Central memory CD8-positive, alpha-beta T cell (primary cell): ENCODE measurements around the gene CPNE4.
"Not testable (repeated sequence)": the region's sequence is repeated elsewhere in the genome, so short reads cannot be mapped to it uniquely, and the experiment has no call there.

Experiments used
- ATAC-seq: fragments of 150-1000 bp; cut with Tn5 transposase; replicated peaks from 2 replicates; pipeline ENCODE4 v1.10.0; 2022; ENCODE audit warnings: mild to moderate bottlenecking, moderate FRiP score, moderate number of reproducible peaks; ENCODE audit not compliant: poor library complexity, severe bottlenecking; ENCODE audit errors: extremely low read depth
- DNase-seq, 2 donors: peaks; one replicate each; pipeline ENCODE4 v3.0.0; 2021; ENCODE audit warnings: low spot score in 2 of 2
- H3K27ac Mint-ChIP-seq: one replicate; pipeline ENCODE4 v1.8.0; 2022; ENCODE audit warnings: low read depth, mild to moderate bottlenecking, moderate library complexity, mixed read lengths
- H3K27me3 Mint-ChIP-seq: one replicate; pipeline ENCODE4 v1.8.0; 2022; ENCODE audit warnings: mixed read lengths
- H3K36me3 Mint-ChIP-seq: one replicate; pipeline ENCODE4 v1.8.0; 2022; ENCODE audit warnings: mild to moderate bottlenecking, moderate library complexity, mixed read lengths; ENCODE audit not compliant: insufficient read depth
- H3K4me1 Mint-ChIP-seq: one replicate; pipeline ENCODE4 v1.8.0; 2022; ENCODE audit warnings: mixed read lengths
- H3K4me3 Mint-ChIP-seq: one replicate; pipeline ENCODE4 v1.8.0; 2022; ENCODE audit warnings: mild to moderate bottlenecking, moderate library complexity, mixed read lengths
- H3K9me3 Mint-ChIP-seq: one replicate; pipeline ENCODE4 v1.8.0; 2022; ENCODE audit warnings: mixed read lengths

The CPNE4 gene

DNA sequence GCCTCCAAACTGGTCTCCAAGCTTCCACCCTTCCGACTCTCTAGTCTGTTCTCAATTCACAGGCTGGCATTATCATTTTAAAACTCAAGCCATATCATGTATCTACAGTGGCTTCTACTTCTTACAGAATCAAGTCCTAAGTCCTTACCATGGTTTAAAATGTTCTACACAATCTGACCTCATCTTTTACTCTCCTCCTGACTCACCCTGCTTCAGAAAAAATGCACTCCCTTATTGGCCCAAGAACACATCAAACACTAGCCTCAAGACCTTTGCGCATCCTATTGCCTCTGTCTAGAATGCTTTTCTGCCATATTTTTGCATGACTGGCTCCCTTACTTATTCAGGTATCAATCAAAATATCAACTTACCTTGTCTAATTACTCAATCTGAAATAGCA lies 543.0 kb downstream of the CPNE4 start:
- H3K9me3 Mint-ChIP-seq: no peaks in the 10 kb centered on the region
- H3K27ac Mint-ChIP-seq: no peak overlapping the region
- no peak overlapping the region for H3K4me3 Mint-ChIP-seq
- peaks cover 35% of the 10 kb centered on the region for H3K36me3 Mint-ChIP-seq
- H3K27me3 Mint-ChIP-seq: no peaks in the 10 kb centered on the region
- DNase-seq (no peak), ATAC-seq (no peak)
- peaks cover 18% of the 10 kb centered on the region for H3K4me1 Mint-ChIP-seq

DNA sequence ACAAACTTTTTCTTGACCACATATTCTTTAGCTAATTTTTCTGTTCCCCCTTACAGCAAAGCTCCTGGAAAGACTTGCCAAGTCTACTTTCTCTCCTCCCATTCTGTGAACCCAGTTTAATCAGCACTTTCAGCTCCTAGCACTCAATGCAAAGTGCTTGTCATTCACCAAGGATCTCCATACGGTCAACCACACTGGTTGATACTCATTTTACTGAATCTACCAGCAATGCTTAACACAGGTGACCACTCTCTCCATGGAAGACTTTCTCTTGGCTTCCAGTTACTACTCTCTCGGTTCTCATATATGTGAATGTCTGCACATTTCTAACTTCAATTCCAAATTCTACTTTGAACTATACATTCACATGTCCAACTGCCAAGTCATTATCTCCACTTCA lies 543.7 kb downstream of the CPNE4 start:
- peaks cover 17% of the 10 kb centered on the region for H3K4me1 Mint-ChIP-seq
- no peaks in the 10 kb centered on the region for H3K27me3 Mint-ChIP-seq
- peaks cover 34% of the 10 kb centered on the region for H3K36me3 Mint-ChIP-seq
- H3K4me3 Mint-ChIP-seq: no peak overlapping the region
- H3K9me3 Mint-ChIP-seq: no peaks in the 10 kb centered on the region
- no peak for DNase-seq
- no peak overlapping the region for H3K27ac Mint-ChIP-seq
- ATAC-seq: no peak

DNA sequence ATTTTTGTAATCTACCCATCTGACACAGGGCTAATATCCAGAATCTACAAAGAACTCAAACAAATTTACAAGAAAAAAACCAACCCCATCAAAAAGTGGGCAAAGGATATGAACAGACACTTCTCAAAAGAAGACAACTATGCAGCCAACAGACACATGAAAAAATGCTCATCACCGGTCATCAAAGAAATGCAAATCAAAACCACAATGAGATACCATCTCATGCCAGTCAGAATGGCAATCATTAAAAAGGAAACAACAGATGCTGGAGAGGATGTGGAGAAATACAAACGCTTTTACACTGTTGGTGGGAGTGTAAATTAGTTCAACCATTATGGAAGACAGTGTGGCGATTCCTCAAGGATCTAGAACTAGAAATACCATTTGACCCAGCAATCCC lies 548.3 kb downstream of the CPNE4 start:
- Mint-ChIP-seq H3K36me3 (peaks cover 28% of the 10 kb centered on the region), H3K4me1 (peaks cover 14% of the 10 kb centered on the region)
- not testable (repeated sequence) for ATAC-seq, H3K9me3 Mint-ChIP-seq, H3K27ac Mint-ChIP-seq, H3K27me3 Mint-ChIP-seq, H3K4me3 Mint-ChIP-seq, DNase-seq

DNA sequence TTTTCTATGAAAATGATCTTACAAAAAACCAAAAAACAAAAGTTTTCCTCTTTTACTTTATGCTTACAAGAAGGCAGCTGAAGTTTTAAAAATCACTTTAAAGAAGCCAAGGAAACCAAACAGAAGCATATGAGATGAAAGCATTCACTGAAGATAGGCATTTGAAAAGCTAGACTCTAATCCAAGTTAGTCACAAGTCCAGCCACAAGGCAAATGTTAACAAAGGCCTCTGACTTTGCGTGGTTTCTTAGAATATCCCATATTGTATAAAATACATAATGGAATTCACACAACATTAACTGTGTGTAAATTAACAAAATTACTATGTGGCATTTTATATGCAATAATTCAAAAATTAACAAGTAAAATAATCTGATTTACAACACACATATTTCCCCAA lies 549.7 kb downstream of the CPNE4 start:
- Mint-ChIP-seq H3K27ac (no peak overlapping the region), H3K27me3 (no peaks in the 10 kb centered on the region), H3K4me1 (peaks cover 14% of the 10 kb centered on the region), H3K36me3 (peaks cover 30% of the 10 kb centered on the region), H3K4me3 (no peak overlapping the region), H3K9me3 (no peaks in the 10 kb centered on the region)
- ATAC-seq: no peak
- DNase-seq: no peak

DNA sequence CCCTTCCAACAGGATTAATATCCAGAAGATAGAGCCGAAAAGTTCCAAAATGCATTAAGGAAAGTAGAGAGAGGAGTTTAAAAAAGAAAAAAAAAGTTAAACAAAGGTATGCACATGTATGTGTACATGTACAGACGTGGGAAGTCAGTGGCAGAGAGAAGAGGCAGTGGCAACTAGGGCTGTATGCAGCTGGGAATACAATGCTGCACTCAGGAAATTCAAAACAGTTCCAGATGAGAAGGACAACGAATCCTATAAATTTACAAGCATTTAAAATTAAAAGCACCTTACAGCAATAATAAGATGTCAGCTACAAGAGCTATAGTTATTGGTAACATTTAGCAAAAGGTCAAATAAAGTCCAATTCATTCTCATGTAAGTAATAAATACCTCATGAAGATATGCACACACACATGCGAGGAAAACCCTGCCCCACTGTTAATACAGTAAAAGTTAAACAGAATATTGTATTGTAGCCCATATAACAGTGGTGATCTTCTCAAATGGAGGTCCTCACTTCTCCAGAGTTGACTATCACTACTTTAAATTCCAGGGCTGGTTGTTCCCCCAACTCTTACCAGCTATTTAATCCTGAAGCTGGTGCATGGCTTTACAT lies 550.2 kb downstream of the CPNE4 start:
- no peaks in the 10 kb centered on the region for H3K27me3 Mint-ChIP-seq
- peaks cover 33% of the 10 kb centered on the region for H3K36me3 Mint-ChIP-seq
- ATAC-seq (no peak), DNase-seq (no peak)
- H3K9me3 Mint-ChIP-seq: no peaks in the 10 kb centered on the region
- peaks cover 14% of the 10 kb centered on the region for H3K4me1 Mint-ChIP-seq
- no peak overlapping the region for H3K4me3 Mint-ChIP-seq
- no peak overlapping the region for H3K27ac Mint-ChIP-seq
